IMR-90 (cell line): ENCODE data around the gene NMUR2.

Source experiments
- BHLHE40 ChIP-seq: fragments of 150-350 bp; IDR thresholded peaks from 2 replicates; pipeline ENCODE4 v1.6.1; 2016; ENCODE audit warnings: mild to moderate bottlenecking, low read depth, low read length
- CEBPB ChIP-seq: IDR thresholded peaks from 2 replicates; pipeline ENCODE4 v1.6.1; 2012; ENCODE audit warnings: low read depth, low read length, improper control_type of control experiment
- CHD1 ChIP-seq: IDR thresholded peaks from 2 replicates; pipeline ENCODE4 v1.6.1; 2012; ENCODE audit warnings: low read depth, low read length, improper control_type of control experiment
- FOS ChIP-seq: fragments of 150-350 bp; IDR thresholded peaks from 2 replicates; pipeline ENCODE4 v1.6.1; 2016; ENCODE audit warnings: low read depth, low read length
- MAZ ChIP-seq: IDR thresholded peaks from 2 replicates; pipeline ENCODE4 v1.6.1; 2012; ENCODE audit warnings: low read depth, mild to moderate bottlenecking, low read length, improper control_type of control experiment, moderate library complexity, borderline replicate concordance
- NFE2L2 ChIP-seq: fragments of 150-350 bp; IDR thresholded peaks from 2 replicates; pipeline ENCODE4 v1.6.1; 2016; ENCODE audit warnings: low read depth, mild to moderate bottlenecking, low read length
- POLR2A ChIP-seq: IDR thresholded peaks from 2 replicates; pipeline ENCODE4 v1.6.1; 2012; ENCODE audit warnings: mild to moderate bottlenecking, low read depth, low read length
- RAD21 ChIP-seq: IDR thresholded peaks from 2 replicates; pipeline ENCODE4 v1.6.1; 2012; ENCODE audit warnings: low read length, improper control_type of control experiment
- RCOR1 ChIP-seq: IDR thresholded peaks from 2 replicates; pipeline ENCODE4 v1.6.1; 2012; ENCODE audit warnings: mild to moderate bottlenecking, low read length, improper control_type of control experiment; ENCODE audit not compliant: insufficient replicate concordance
- SMC3 ChIP-seq: fragments of 150-350 bp; IDR thresholded peaks from 2 replicates; pipeline ENCODE4 v1.6.1; 2016; ENCODE audit warnings: low read depth, mild to moderate bottlenecking, antibody characterized with exemption, low read length, moderate library complexity
- TF ChIP-seq, protein P1 (sequence below): conservative IDR thresholded peaks from 2 replicates; pipeline ENCODE4 v1.5.1; 2012; ENCODE audit warnings: mild to moderate bottlenecking, low read depth, low read length, improper control_type of control experiment
- TF ChIP-seq, protein P2 (sequence below): fragments of 150-350 bp; IDR thresholded peaks from 2 replicates; pipeline ENCODE4 v1.6.1; 2017; ENCODE audit warnings: mild to moderate bottlenecking, antibody characterized with exemption, low read length, low read depth
- TF ChIP-seq, protein P3 (sequence below): fragments of 150-350 bp; IDR thresholded peaks from 2 replicates; pipeline ENCODE4 v1.6.1; 2016; ENCODE audit warnings: low read depth, mild to moderate bottlenecking, low read length, moderate library complexity, borderline replicate concordance

DNA sequence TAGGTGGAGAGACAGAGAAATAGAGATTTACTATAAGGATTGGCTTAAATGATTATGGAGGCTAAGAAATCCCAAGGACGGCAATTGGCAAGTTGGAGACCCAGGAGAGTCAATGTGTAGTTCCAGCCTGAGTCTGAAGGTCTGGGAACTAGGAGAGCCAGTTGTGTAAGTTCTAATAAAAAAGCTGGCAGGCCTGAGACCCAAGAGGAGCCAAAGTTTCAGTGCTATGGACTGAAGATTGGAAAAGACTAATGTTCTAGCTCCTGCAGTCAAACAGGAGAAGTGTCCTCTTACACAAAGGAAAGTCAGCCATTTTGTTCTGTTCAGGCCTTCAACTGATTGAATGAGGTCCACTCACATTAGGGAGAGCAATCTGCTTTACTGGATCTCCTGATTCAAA is 50.0 kb downstream of the NMUR2 start:
- TF ChIP-seq, protein P1, sequence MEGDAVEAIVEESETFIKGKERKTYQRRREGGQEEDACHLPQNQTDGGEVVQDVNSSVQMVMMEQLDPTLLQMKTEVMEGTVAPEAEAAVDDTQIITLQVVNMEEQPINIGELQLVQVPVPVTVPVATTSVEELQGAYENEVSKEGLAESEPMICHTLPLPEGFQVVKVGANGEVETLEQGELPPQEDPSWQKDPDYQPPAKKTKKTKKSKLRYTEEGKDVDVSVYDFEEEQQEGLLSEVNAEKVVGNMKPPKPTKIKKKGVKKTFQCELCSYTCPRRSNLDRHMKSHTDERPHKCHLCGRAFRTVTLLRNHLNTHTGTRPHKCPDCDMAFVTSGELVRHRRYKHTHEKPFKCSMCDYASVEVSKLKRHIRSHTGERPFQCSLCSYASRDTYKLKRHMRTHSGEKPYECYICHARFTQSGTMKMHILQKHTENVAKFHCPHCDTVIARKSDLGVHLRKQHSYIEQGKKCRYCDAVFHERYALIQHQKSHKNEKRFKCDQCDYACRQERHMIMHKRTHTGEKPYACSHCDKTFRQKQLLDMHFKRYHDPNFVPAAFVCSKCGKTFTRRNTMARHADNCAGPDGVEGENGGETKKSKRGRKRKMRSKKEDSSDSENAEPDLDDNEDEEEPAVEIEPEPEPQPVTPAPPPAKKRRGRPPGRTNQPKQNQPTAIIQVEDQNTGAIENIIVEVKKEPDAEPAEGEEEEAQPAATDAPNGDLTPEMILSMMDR: no peak
- TF ChIP-seq RAD21 (no peak), POLR2A (no peak), FOS (no peak), CHD1 (no peak), RCOR1 (no peak), MAZ (no peak), SMC3 (no peak), CEBPB (no peak), BHLHE40 (no peak), NFE2L2 (no peak)
- TF ChIP-seq, protein P2, sequence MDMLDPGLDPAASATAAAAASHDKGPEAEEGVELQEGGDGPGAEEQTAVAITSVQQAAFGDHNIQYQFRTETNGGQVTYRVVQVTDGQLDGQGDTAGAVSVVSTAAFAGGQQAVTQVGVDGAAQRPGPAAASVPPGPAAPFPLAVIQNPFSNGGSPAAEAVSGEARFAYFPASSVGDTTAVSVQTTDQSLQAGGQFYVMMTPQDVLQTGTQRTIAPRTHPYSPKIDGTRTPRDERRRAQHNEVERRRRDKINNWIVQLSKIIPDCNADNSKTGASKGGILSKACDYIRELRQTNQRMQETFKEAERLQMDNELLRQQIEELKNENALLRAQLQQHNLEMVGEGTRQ: no peak
- TF ChIP-seq, protein P3, sequence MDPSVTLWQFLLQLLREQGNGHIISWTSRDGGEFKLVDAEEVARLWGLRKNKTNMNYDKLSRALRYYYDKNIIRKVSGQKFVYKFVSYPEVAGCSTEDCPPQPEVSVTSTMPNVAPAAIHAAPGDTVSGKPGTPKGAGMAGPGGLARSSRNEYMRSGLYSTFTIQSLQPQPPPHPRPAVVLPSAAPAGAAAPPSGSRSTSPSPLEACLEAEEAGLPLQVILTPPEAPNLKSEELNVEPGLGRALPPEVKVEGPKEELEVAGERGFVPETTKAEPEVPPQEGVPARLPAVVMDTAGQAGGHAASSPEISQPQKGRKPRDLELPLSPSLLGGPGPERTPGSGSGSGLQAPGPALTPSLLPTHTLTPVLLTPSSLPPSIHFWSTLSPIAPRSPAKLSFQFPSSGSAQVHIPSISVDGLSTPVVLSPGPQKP: no peak
